Neural crest cell (in vitro differentiated cells): ENCODE results near the gene MRPS10. TPM values are rescaled to one million over a fixed set of nuclear protein-coding genes. Genes with fewer than 3 reads are reported as not detected.

ENCODE experiments used
- DNase-seq: peaks from one replicate; pipeline ENCODE4 v3.0.0; 2021; ENCODE audit warnings: low read depth, mixed read lengths, low spot score
- H3K27ac Mint-ChIP-seq: one replicate; pipeline ENCODE4 v1.8.0; 2021; ENCODE audit warnings: mild to moderate bottlenecking, mixed read lengths; ENCODE audit not compliant: unreplicated experiment
- H3K27me3 Mint-ChIP-seq: 2 replicates; pipeline ENCODE4 v1.8.0; 2021; ENCODE audit warnings: low read depth, mild to moderate bottlenecking, mixed read lengths
- H3K36me3 Mint-ChIP-seq: 2 replicates; pipeline ENCODE4 v1.8.0; 2021; ENCODE audit warnings: low read depth, mild to moderate bottlenecking, mixed read lengths
- H3K4me1 Mint-ChIP-seq: 2 replicates; pipeline ENCODE4 v1.8.0; 2021; ENCODE audit warnings: mixed read lengths
- H3K4me3 Mint-ChIP-seq: one replicate; pipeline ENCODE4 v1.8.0; 2021; ENCODE audit warnings: mild to moderate bottlenecking, mixed read lengths
- H3K9me3 Mint-ChIP-seq: 2 replicates; pipeline ENCODE4 v1.8.0; 2021; ENCODE audit warnings: mixed read lengths
- total RNA-seq: library from RNA; stranded (reverse); gene quantifications from 2 replicates; pipeline ENCODE4 v1.2.1, GENCODE V29; 2021
- TF ChIP-seq, protein P1 (sequence below): fragments of 200-600 bp; sonication (generic); conservative IDR thresholded peaks from 2 replicates; pipeline ENCODE4 v1.5.0; 2021; ENCODE audit warnings: antibody characterized with exemption, mild to moderate bottlenecking

Gene MRPS10
- total RNA-seq, 1 donor from 2014 or later: 29.0 TPM

DNA sequence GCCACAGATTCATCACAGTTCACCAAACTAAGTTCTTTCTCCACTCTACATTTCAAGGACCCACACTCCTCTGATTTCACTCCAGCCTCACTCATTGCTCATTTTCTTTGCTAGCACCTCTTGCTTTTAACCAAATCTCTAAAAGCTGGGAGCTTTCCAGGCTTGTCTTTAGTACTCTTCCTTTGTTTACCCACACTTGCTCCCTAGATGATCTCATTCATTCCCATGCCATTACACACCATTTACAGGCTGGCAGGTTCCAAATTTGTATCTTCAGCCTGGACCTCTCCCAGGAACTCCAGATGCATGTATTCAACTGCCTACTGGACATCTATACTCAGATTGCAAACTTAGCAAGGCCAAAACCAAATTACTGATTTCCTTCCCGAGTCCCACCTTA, 17.6 kb downstream of the MRPS10 start:
- H3K4me1 Mint-ChIP-seq: no peaks in the 10 kb centered on the region
- H3K27me3 Mint-ChIP-seq: no peaks in the 10 kb centered on the region
- DNase-seq: no peak
- no peaks in the 10 kb centered on the region for H3K9me3 Mint-ChIP-seq
- no peak overlapping the region for H3K4me3 Mint-ChIP-seq
- H3K27ac Mint-ChIP-seq: no peak overlapping the region
- TF ChIP-seq, protein P1, sequence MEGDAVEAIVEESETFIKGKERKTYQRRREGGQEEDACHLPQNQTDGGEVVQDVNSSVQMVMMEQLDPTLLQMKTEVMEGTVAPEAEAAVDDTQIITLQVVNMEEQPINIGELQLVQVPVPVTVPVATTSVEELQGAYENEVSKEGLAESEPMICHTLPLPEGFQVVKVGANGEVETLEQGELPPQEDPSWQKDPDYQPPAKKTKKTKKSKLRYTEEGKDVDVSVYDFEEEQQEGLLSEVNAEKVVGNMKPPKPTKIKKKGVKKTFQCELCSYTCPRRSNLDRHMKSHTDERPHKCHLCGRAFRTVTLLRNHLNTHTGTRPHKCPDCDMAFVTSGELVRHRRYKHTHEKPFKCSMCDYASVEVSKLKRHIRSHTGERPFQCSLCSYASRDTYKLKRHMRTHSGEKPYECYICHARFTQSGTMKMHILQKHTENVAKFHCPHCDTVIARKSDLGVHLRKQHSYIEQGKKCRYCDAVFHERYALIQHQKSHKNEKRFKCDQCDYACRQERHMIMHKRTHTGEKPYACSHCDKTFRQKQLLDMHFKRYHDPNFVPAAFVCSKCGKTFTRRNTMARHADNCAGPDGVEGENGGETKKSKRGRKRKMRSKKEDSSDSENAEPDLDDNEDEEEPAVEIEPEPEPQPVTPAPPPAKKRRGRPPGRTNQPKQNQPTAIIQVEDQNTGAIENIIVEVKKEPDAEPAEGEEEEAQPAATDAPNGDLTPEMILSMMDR: no peak
- peaks cover 2% of the 10 kb centered on the region for H3K36me3 Mint-ChIP-seq

DNA sequence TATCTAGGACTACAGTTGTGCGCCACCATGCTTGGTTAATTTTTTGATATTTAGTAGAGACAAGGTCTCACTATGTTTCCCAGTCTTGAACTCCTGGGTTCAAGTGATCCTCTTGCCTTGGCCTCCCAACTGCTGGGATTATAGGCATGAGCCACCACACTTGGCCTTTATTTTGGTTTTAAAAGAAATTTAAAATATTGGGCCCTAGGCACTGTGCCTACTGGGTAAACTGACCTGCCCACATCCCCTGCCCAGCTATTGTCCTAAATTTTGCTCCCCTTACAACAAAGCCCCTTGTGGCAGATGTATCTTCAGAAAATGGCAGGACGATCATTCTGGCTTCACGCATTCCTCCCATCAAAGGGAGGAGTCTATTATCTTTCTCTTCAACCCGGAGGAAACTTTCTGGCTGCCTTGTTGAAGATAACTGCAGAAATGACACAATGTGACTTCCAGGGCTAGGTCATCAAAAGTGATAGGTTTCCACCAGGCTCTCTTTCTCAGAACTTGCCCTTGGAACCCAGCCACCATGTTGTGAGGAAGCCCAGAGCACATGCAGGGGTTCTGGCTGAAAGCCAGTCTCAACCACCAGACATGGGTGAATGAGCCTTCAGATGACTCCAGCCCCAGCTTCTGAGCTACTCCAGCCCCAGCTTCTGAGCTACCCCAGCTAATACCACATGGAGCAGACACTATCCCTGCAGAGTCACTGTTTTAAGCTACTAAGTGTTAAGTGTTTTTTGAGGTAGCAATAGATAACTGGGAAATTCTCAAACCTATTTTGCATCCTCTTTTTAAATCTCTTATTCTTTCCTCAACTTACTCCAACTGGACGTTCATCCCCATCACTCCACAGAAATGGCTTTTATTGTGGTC, 18.3 kb downstream of the MRPS10 start:
- Mint-ChIP-seq H3K27me3 (no peaks in the 10 kb centered on the region), H3K4me1 (no peaks in the 10 kb centered on the region), H3K4me3 (no peak overlapping the region), H3K9me3 (no peaks in the 10 kb centered on the region), H3K27ac (no peak overlapping the region), H3K36me3 (peaks cover 2% of the 10 kb centered on the region)
- DNase-seq: no peak
- TF ChIP-seq, protein P1: no peak

DNA sequence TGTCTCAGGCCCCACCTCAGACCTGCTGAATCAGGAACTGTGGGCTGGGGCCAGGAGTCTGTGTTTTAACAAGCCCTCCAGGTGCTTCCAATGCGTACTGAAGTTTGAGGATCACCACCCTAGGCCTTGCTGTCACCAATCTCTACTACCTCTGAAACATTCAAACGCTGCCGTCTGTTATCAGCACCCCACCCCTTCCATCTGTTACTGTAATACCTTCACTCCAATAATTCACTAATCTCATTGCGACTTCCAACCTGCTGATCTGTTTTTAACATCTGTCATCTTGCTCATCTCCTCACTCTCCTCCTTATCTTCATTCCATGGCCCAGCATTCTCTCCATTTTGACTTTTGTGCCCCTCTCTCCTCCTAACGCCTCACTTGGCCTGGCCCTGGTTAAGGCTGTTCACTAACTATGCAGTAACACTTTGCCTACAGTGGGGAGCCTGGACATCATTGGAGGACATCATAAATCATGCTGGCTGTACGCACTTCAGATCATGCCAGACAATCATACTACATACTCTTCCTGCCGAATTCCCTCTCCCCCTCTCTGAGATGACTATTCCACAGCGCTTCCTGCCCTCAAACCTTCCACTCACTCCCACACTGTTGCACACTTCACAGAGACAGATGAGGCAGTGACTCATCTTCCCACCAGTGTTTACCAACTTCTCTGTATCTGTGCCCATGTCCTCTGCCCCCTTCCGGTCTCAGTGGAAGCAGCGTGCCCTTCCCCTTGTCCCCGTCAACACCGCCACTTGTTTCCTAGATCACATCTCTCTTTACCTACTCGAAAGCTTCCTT, 19.9 kb downstream of the MRPS10 start:
- H3K36me3 Mint-ChIP-seq: peaks cover 2% of the 10 kb centered on the region
- no peaks in the 10 kb centered on the region for H3K9me3 Mint-ChIP-seq
- TF ChIP-seq, protein P1: no peak
- H3K4me1 Mint-ChIP-seq: no peaks in the 10 kb centered on the region
- no peaks in the 10 kb centered on the region for H3K27me3 Mint-ChIP-seq
- no peak for DNase-seq
- H3K27ac Mint-ChIP-seq: no peak overlapping the region
- no peak overlapping the region for H3K4me3 Mint-ChIP-seq

DNA sequence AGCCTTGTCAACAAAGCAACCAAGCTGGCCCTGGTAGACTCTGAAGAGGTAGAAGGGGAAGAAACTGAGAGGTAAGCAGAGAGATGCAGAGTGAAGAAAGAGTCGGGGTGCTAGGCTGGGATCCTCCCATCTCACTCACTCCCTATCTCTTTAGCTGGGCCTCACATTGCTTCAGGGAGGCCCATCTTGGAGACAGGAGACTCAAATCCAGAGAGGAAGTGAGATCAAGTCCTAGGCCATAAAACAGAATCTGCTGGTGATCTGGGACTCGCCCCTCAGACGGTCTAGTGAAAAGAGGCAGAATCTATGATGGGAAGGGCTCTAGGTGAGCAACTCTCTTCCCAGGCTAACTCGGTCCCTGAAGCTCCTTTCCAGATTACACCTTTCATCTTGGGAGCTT, 22.2 kb downstream of the MRPS10 start:
- no peaks in the 10 kb centered on the region for H3K4me1 Mint-ChIP-seq
- H3K4me3 Mint-ChIP-seq: no peak overlapping the region
- no peaks in the 10 kb centered on the region for H3K9me3 Mint-ChIP-seq
- H3K27me3 Mint-ChIP-seq: no peaks in the 10 kb centered on the region
- H3K36me3 Mint-ChIP-seq: peaks cover 2% of the 10 kb centered on the region
- H3K27ac Mint-ChIP-seq: no peak overlapping the region
- no peak for DNase-seq
- TF ChIP-seq, protein P1: no peak

DNA sequence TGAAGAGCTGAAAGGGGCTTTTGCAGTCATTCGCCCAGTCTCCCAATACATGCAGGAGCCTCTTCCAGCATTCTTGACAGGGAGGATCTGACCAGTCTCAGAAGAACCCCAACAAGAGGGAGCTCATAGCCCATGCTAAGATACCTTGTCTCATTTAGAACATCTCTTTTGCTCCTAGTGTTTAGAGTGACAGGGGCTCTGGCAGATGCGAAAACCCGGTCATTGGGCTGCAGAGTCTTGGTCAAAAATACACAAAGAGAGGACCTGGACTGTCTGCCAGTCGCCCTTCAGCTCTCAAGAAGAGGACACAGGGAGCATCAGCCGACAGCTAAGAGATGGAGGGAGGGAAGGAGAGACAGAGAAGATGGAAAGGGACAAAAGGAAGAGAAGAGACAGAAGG, 23.6 kb downstream of the MRPS10 start:
- Mint-ChIP-seq H3K27me3 (no peaks in the 10 kb centered on the region), H3K36me3 (no peaks in the 10 kb centered on the region), H3K4me3 (no peak overlapping the region), H3K27ac (no peak overlapping the region), H3K9me3 (no peaks in the 10 kb centered on the region), H3K4me1 (no peaks in the 10 kb centered on the region)
- TF ChIP-seq, protein P1: no peak
- no peak for DNase-seq
